H1 (cell line): Measurements from ENCODE around the gene PRMT1. TPM values are rescaled to one million over a fixed set of nuclear protein-coding genes. Genes with fewer than 3 reads are reported as not detected.
A peak's percentile ranks its signal among the peaks of the same experiment; 100 is the strongest.
"Not testable (repeated sequence)": the region's sequence is repeated elsewhere in the genome, so short reads cannot be mapped to it uniquely, and the experiment has no call there.

Source experiments
- CTCF ChIA-PET: fragments of 300-600 bp; sonication (Branson Sonifier 250); formaldehyde crosslinking; loops from one replicate; lab custom pipeline; 2021; ENCODE audit not compliant: partially characterized antibody; lab: Charles Lee
- POLR2A ChIA-PET: fragments of 300-600 bp; sonication (Branson Sonifier 250); formaldehyde crosslinking; loops from one replicate; lab custom pipeline; 2021; ENCODE audit warnings: inconsistent platforms; ENCODE audit not compliant: partially characterized antibody; lab: Charles Lee
- DNase-seq, 2 experiments: peaks; one replicate each; pipeline versions ENCODE4 v3.0.0 to v3.0.0-alpha.2; 2010 to 2022; ENCODE audit warnings: low spot score in 2 of 2, low read depth in 1 of 2, mixed read lengths in 1 of 2
- FAIRE-seq: peaks from 2 replicates; lab custom pipeline; 2011; peaks lifted over from hg19 to GRCh38; lab: Jason Lieb, UNC
- H2AFZ ChIP-seq: 2 replicates; pipeline ENCODE4 v1.8.1; 2012; ENCODE audit warnings: low read length, inconsistent platforms
- H2AK5ac ChIP-seq: 2 replicates; pipeline ENCODE4 v1.6.1; 2013; ENCODE audit warnings: low read depth, low read length
- H2BK120ac ChIP-seq: replicated peaks from 2 replicates; pipeline ENCODE3; 2013; ENCODE audit warnings: low read depth, low read length, inconsistent platforms
- H2BK12ac ChIP-seq: 2 replicates; pipeline ENCODE4 v1.6.1; 2013; ENCODE audit warnings: low read depth, low read length
- H2BK15ac ChIP-seq: 2 replicates; pipeline ENCODE4 v1.6.1; 2013; ENCODE audit warnings: low read length
- H2BK20ac ChIP-seq: 2 replicates; pipeline ENCODE4 v1.6.1; 2013; ENCODE audit warnings: low read length
- H2BK5ac ChIP-seq: 2 replicates; pipeline ENCODE4 v1.6.1; 2013; ENCODE audit warnings: low read depth, low read length
- H3K14ac ChIP-seq: 2 replicates; pipeline ENCODE4 v1.6.1; 2013; ENCODE audit warnings: inconsistent platforms; ENCODE audit not compliant: insufficient read length
- H3K18ac ChIP-seq: 2 replicates; pipeline ENCODE4 v1.6.1; 2013; ENCODE audit warnings: low read length; ENCODE audit errors: extremely low read depth
- H3K23ac ChIP-seq: 2 replicates; pipeline ENCODE4 v1.6.1; 2013; ENCODE audit warnings: inconsistent platforms; ENCODE audit not compliant: insufficient read length
- H3K23me2 ChIP-seq: 2 replicates; pipeline ENCODE4 v1.6.1; 2013; ENCODE audit warnings: low read depth, low read length
- H3K27ac ChIP-seq: 2 replicates; pipeline ENCODE4 v1.6.1; 2011; ENCODE audit warnings: low read depth, low read length, inconsistent platforms
- H3K27me3 ChIP-seq, 4 experiments: replicated peaks in 1 of 4; 1 replicate in 1 of 4; 2 replicates in 3 of 4; pipeline versions ENCODE4 v1.6.1 to v1.8.1; 2011 to 2013; ENCODE audit warnings: low read length in 3 of 4, mild to moderate bottlenecking in 3 of 4, inconsistent platforms in 2 of 4, mixed read lengths in 2 of 4, moderate library complexity in 1 of 4; ENCODE audit not compliant: control insufficient read depth in 3 of 4, insufficient read depth in 3 of 4; ENCODE audit errors: extremely low read depth in 1 of 4
- H3K36me3 ChIP-seq, 4 experiments: 2 replicates each; pipeline versions ENCODE4 v1.6.1 to v1.8.1; 2011 to 2013; ENCODE audit warnings: mild to moderate bottlenecking in 4 of 4, low read length in 3 of 4, moderate library complexity in 2 of 4, control low read depth in 1 of 4, inconsistent platforms in 1 of 4; ENCODE audit not compliant: insufficient read depth in 4 of 4, control insufficient read depth in 2 of 4
- H3K4ac ChIP-seq: replicated peaks from 2 replicates; pipeline ENCODE3; 2013; ENCODE audit warnings: low read length, low read depth, mixed read lengths, inconsistent platforms; ENCODE audit not compliant: insufficient read length
- H3K4me1 ChIP-seq, 4 experiments: replicated peaks in 1 of 4; 1 replicate in 1 of 4; 2 replicates in 3 of 4; pipeline versions ENCODE4 v1.6.1 to v1.8.1; 2011 to 2013; ENCODE audit warnings: low read length in 3 of 4, inconsistent platforms in 2 of 4, mixed read lengths in 1 of 4; ENCODE audit not compliant: insufficient read depth in 4 of 4, control insufficient read depth in 3 of 4
- H3K4me2 ChIP-seq, 2 experiments: 2 replicates each; pipeline versions ENCODE4 v1.6.1 to v1.8.1; 2011 to 2013; ENCODE audit warnings: low read depth in 2 of 2, low read length in 2 of 2, control low read depth in 1 of 2, inconsistent platforms in 1 of 2, mild to moderate bottlenecking in 1 of 2; ENCODE audit not compliant: insufficient read depth in 1 of 2
- H3K4me3 ChIP-seq, 4 experiments: fragments of 200-600, 300-600 bp in 1 of 4; sonication (generic), shearing (Covaris generic), sonication (Bioruptor Twin) in 1 of 4; 2 replicates each; pipeline versions ENCODE4 v1.5.1 to v1.8.1; 2011 to 2016; ENCODE audit warnings: low read length in 4 of 4, low read depth in 3 of 4, control low read depth in 2 of 4, inconsistent platforms in 2 of 4, mild to moderate bottlenecking in 2 of 4, mixed read lengths in 1 of 4, moderate library complexity in 1 of 4; ENCODE audit not compliant: insufficient read depth in 2 of 4; ENCODE audit errors: extremely low read depth in 1 of 4
- H3K56ac ChIP-seq: replicated peaks from 2 replicates; pipeline ENCODE3; 2013; ENCODE audit warnings: low read depth, mild to moderate bottlenecking, mixed read lengths, low read length, inconsistent platforms; ENCODE audit not compliant: insufficient read length
- H3K79me1 ChIP-seq: 2 replicates; pipeline ENCODE4 v1.6.1; 2013; ENCODE audit warnings: low read depth, low read length, control low read depth
- H3K79me2 ChIP-seq, 2 experiments: 2 replicates each; pipeline versions ENCODE4 v1.6.1 to v1.8.1; 2012 to 2013; ENCODE audit warnings: low read length in 2 of 2, mild to moderate bottlenecking in 2 of 2, inconsistent platforms in 1 of 2; ENCODE audit not compliant: insufficient read depth in 2 of 2, control insufficient read depth in 1 of 2
- H3K9ac ChIP-seq, 4 experiments: replicated peaks in 1 of 4; 1 replicate in 1 of 4; 2 replicates in 3 of 4; pipeline versions ENCODE4 v1.6.1 to v1.8.1; 2011 to 2013; ENCODE audit warnings: low read depth in 3 of 4, low read length in 3 of 4, control low read depth in 2 of 4, mild to moderate bottlenecking in 2 of 4, moderate library complexity in 2 of 4, inconsistent platforms in 1 of 4; ENCODE audit errors: extremely low read depth in 1 of 4
- H3K9me3 ChIP-seq, 2 experiments: 2 replicates each; pipeline versions ENCODE4 v1.6.1 to v1.8.1; 2012 to 2013; ENCODE audit warnings: mild to moderate bottlenecking in 2 of 2, moderate library complexity in 2 of 2, control low read depth in 1 of 2, inconsistent platforms in 1 of 2, low read depth in 1 of 2, low read length in 1 of 2, mixed read lengths in 1 of 2; ENCODE audit not compliant: insufficient read depth in 2 of 2
- H4K20me1 ChIP-seq, 2 experiments: replicated peaks in 1 of 2; 2 replicates each; pipeline versions ENCODE3 to v1.8.1; 2011 to 2013; ENCODE audit warnings: inconsistent platforms in 2 of 2, low read length in 2 of 2, mild to moderate bottlenecking in 1 of 2; ENCODE audit not compliant: insufficient read depth in 2 of 2, control insufficient read depth in 1 of 2
- H4K5ac ChIP-seq: 2 replicates; pipeline ENCODE4 v1.6.1; 2013; ENCODE audit warnings: low read length, low read depth, mixed read lengths, inconsistent platforms; ENCODE audit not compliant: insufficient read length
- H4K8ac ChIP-seq: 2 replicates; pipeline ENCODE4 v1.8.0; 2013; ENCODE audit warnings: mild to moderate bottlenecking, moderate library complexity, low read length, inconsistent platforms; ENCODE audit not compliant: insufficient read depth; ENCODE audit errors: extremely low read depth
- H4K91ac ChIP-seq: replicated peaks from 2 replicates; pipeline ENCODE3; 2013; ENCODE audit warnings: low read length, mixed read lengths, inconsistent platforms; ENCODE audit not compliant: insufficient read length
- CREB1 ChIP-seq: IDR thresholded peaks from 2 replicates; pipeline ENCODE4 v1.6.1; 2012; ENCODE audit warnings: inconsistent platforms
- POU5F1 ChIP-seq: IDR thresholded peaks from 2 replicates; pipeline ENCODE4 v1.6.1; 2011; ENCODE audit warnings: low read depth, mild to moderate bottlenecking, low read length, moderate library complexity
- WGBS, 2 experiments: shearing (Covaris generic) in 1 of 2; methylation state at CpG; one replicate each; pipeline versions ENCODE4 v1.1.6 to v1.1.7; 2013 to 2015; ENCODE audit warnings: low lambda C conversion rate in 2 of 2, mixed read lengths in 2 of 2, inconsistent platforms in 1 of 2, low coverage in 1 of 2, missing lambda C conversion rate in 1 of 2; ENCODE audit not compliant: insufficient replicate concordance in 2 of 2, insufficient coverage in 1 of 2, insufficient read length in 1 of 2; ENCODE audit errors: extremely low coverage in 1 of 2, missing lambda C conversion rate in 1 of 2; 5-methylcytosine and 5-hydroxymethylcytosine counted together
- polyA plus RNA-seq, 7 experiments: library from polyadenylated mRNA; depleted of rRNA in 3 of 7; stranded (reverse) in 5 of 7; unstranded in 2 of 7; fragments of >200 nt in 5 of 7; fragments of 200-250 nt in 2 of 7; gene quantifications; 1 replicate in 5 of 7; 2 replicates in 1 of 7; 4 replicates in 1 of 7; pipeline versions ENCODE4 v1.2.1 to v1.2.3, GENCODE V29; 2011 to 2013; ENCODE audit warnings: missing spikeins in 2 of 7, mixed read lengths in 2 of 7
- total RNA-seq: library from RNA; stranded (reverse); fragmentation: NEBNext Ultra II Directional; extraction: Animal tissue kit (Norgen Biotek cat#: 25700); gene quantifications from 2 replicates; pipeline ENCODE4 v1.2.1, GENCODE V29; 2021

The PRMT1 gene
- total and polyA plus RNA-seq, 2 of the 8 experiments (the other 6 are each of a cell fraction or from before 2014, with no cell fraction given), result 561 to 1,215 TPM

DNA sequence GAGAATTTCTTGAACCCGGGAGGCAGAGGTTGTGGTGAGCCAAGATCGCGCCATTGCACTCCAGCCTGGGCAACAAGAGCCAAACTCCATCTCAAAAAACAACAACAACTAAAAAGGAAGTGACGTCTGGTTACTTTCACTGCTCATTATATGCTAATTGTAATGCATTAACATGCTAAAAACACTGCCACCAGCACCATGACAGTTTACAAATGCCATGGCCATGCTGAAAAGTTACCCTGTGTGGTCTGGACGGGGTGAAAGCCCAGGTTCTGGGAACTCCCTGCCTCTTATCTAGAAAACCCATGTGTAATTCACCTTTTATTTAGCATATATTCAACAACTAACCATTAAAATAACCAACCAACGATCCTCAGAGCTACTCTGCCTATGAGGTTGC, 41.9 kb downstream of the PRMT1 start (continued):
- no peak for TF ChIP-seq POU5F1
- TF ChIP-seq CREB1, result no peak

DNA sequence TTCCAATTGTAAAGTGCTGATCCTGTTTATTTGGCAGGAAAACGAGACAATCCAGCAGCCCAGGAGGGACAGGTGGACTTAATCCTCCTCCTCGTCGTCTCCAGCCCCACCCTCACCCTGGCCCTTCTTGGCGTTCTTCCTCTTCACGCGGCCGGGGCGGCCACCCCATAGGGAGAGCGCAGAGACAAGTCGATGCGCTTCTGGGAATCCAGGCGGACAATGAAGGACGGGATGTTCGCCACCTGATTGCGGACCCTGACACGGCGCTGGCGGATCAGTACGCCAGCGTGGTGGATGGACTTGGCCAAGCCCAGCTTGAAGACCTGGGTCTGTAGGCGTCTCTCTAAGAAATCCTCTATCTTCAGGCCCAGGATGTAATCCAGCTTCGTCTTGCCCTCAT, 42.3 kb downstream of the PRMT1 start:
- peak overlapping the region; percentile 25; the same call in 1 of the 2 replicates for H4K8ac ChIP-seq
- H3K9ac ChIP-seq, H2BK12ac ChIP-seq, H3K23ac ChIP-seq, H3K23me2 ChIP-seq, H3K79me2 ChIP-seq, H2BK120ac ChIP-seq, H3K79me1 ChIP-seq, H3K36me3 ChIP-seq, H3K9me3 ChIP-seq, H3K27me3 ChIP-seq, H2BK15ac ChIP-seq, H2BK5ac ChIP-seq, H2BK20ac ChIP-seq, H3K4me3 ChIP-seq, H3K27ac ChIP-seq, H4K91ac ChIP-seq, H3K14ac ChIP-seq, H4K5ac ChIP-seq, H4K20me1 ChIP-seq, H2AK5ac ChIP-seq, H3K18ac ChIP-seq, H3K56ac ChIP-seq, FAIRE-seq, H3K4ac ChIP-seq, H3K4me1 ChIP-seq, H2AFZ ChIP-seq, DNase-seq, H3K4me2 ChIP-seq: not testable (repeated sequence)
- POLR2A ChIA-PET, result interaction anchor here (7.7 kb wide), 1 partner anchor 30 kb away, joined by 51 read pairs; the partner anchor contains the start of genes ADM5 and CPT1C
- CTCF ChIA-PET, result interaction anchor here (0.8 to 3.3 kb wide), 7 partner anchors 9 to 86 kb away, joined by 3 to 23 read pairs (median 4); partner anchors contain the start of gene TSKS
- WGBS, 2 experiments, result 94% methylated on average over 21 of the region's 22 CpGs; no CpG with 5 or more reads in 1 of the 2 experiments
